Measurements from ENCODE around the gene SMPD1. TPM values are rescaled to one million over a fixed set of nuclear protein-coding genes. Genes with fewer than 3 reads are reported as not detected.

The SMPD1 gene
- total and polyA plus RNA-seq, 9 of the 15 experiments (the other 6 are each of a cell fraction or from before 2014, with no cell fraction given) = 0.90 to 9.9 (median 5.2) TPM

GRCh38 chr11:6440906-6441358, 50.7 kb downstream of the SMPD1 start, which contains the start of gene HPX:
Gene HPX (minus strand): TSS chr11:6440987. CDS start chr11:6440963, 24 bp downstream.
- CTCF ChIA-PET (ENCODE audit: low intra/inter-chr PET ratio) = no interaction called here
- in situ Hi-C loops (cut with MboI) = loop anchor here (5.0 kb wide), 1 partner anchor 64 kb away; no protein-coding TSS in a partner anchor
- WGBS (ENCODE audit: insufficient coverage, low coverage, missing lambda C conversion rate) = 25% methylated on average over 3 of the region's 3 CpGs
- Histone ChIP-seq H3K4me1 (replicated peaks in 1 of 2; ENCODE audit: control insufficient read depth in 2 of 2, insufficient read depth in 2 of 2, low read length in 2 of 2) (peaks cover 10 to 12% of the 10 kb centered on the region in 2 experiments; a peak in 3 of 5 replicates), H3K27ac (ENCODE audit: extremely low read depth, low read depth, low read length) (no peak within 1 kb of the TSS), H3K9ac (ENCODE audit: insufficient read depth in 1 of 2, low read depth in 2 of 2, low read length in 2 of 2) (peak within 1 kb of the TSS in 1 of 2 experiments; percentile 45; a peak in 1 of 4 replicates), H3K4me3 (no peak within 1 kb of the TSS), H3K9me1 (ENCODE audit: control insufficient read depth, insufficient read depth, low read length) (no peaks in the 10 kb centered on the region), H4K20me1 (replicated peaks; ENCODE audit: control insufficient read depth, insufficient read depth, low read length) (no peaks in the 10 kb centered on the region), H3K27me3 (ENCODE audit: control insufficient read depth in 2 of 2, insufficient read depth in 2 of 2, low read length in 2 of 2) (peaks cover 2 to 8% of the 10 kb centered on the region in 2 experiments; a peak in 1 of 5 replicates), H3K36me3 (ENCODE audit: control insufficient read depth, insufficient read depth, low read length) (no peaks in the 10 kb centered on the region), H3K79me2 (ENCODE audit: control insufficient read depth, insufficient read depth, low read length) (no peaks in the 10 kb centered on the region), H2AFZ (ENCODE audit: low read depth, low read length) (no peak within 1 kb of the TSS), H3K9me3 (replicated peaks; ENCODE audit: control insufficient read depth, insufficient read depth, low read depth, low read length) (no peaks in the 10 kb centered on the region), H3K4me2 (ENCODE audit: insufficient read depth, low read length) (no peak within 1 kb of the TSS)
- DNase-seq (ENCODE audit: extremely low read depth in 1 of 4, low spot score in 3 of 4) (no peak), FAIRE-seq (no peak), ATAC-seq (no peak)
- no TSS peak for BruUV-seq (replicated peaks)
- POLR2A ChIA-PET = interaction anchor here (0.9 to 2.1 kb wide), 2 partner anchors 11 to 58 kb away, joined by 5 to 7 read pairs; no protein-coding TSS in a partner anchor
- intact Hi-C loops (cut with micrococcal nuclease) = loop anchor here (5.0 kb wide), 1 partner anchor 261 kb away; no protein-coding TSS in a partner anchor
- TF ChIP-seq U2AF1 (optimal IDR thresholded peaks at IDR 0.05; ENCODE audit: low read depth, low read length) (no peak), CHD4 (IDR thresholded peaks at IDR 0.05; ENCODE audit: insufficient read depth, insufficient replicate concordance, low read depth, low read length, poor library complexity, severe bottlenecking) (no peak), ZNF407 (IDR thresholded peaks at IDR 0.05; ENCODE audit: low read depth) (no peak), PML (IDR thresholded peaks at IDR 0.05; ENCODE audit: low read length) (no peak), MXD1 (CRISPR knock-in tag; IDR thresholded peaks at IDR 0.05; ENCODE audit: borderline replicate concordance, poor library complexity, severe bottlenecking) (no peak), ZBTB26 (CRISPR knock-in tag; IDR thresholded peaks at IDR 0.05) (no peak), KDM1A (IDR thresholded peaks at IDR 0.05) (no peak), MBD1 (CRISPR knock-in tag; IDR thresholded peaks at IDR 0.05) (no peak)

Measured in K562 (cell line).